NCI-H2171 (cell line): ENCODE results near the gene FAM163A.
"Not testable (repeated sequence)": the region's sequence is repeated elsewhere in the genome, so short reads cannot be mapped to it uniquely, and the experiment has no call there.

Experiments
- DNase-seq: peaks from one replicate; lab custom pipeline; 2025; lab: John Stamatoyannopoulos, UW

FAM163A gene

DNA sequence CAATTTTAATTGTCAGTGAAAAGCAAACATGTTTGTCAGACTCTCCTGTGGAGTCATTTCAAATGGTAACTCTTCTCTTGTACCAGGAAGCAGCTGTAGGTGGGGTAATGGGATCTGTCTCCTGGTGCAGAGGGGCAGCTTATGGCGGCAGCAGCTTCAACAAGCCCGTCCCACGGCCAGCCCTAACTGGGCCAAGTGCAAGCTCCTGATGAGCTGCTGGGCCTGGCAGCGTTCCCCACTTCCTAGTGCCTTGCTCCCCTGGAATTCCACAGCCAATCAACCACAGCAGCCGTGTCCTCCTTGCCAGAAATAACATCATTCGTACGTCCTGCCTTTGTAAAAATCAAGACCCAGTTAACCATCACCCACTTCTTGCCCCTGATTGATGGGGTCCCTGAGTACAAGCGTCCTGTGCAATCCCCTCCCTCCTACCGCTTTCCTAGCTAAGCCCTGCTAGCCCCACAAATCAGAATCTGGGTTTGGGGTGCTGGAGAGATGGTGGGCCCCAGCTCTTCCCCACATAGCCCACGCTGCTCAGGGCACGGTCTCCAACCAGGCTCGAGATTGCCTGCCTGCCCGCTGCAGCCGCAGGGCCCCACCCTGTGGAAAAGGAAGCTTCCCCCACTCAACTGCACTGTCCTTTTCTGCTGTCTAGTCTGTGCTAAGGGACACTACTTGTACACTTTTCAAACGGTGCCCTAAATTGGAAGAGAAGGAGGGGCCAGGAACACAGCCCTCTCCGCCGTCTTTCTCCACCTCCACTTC, 73.3 kb downstream of the FAM163A start:
- DNase-seq: no peak

DNA sequence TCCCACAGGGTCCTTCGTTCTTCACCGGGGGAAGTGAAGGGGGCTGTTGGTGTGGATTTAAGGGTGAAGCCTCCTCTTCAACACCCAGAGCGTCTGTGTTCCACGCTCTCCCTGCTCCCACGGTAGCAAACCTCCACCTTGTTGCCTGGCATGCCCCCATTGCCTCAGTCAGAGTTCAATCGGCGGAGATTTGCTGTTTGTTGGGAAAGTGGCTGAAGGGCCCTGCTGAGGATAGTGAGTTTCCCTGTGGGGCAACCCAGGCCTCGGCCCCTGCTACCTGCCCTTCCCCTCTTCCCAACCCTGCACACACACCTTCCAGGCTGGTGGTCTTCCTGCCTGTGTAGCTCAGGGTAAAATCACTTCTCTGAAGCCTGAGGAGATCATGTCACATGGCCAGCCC, 74.0 kb downstream of the FAM163A start:
- DNase-seq: no peak

DNA sequence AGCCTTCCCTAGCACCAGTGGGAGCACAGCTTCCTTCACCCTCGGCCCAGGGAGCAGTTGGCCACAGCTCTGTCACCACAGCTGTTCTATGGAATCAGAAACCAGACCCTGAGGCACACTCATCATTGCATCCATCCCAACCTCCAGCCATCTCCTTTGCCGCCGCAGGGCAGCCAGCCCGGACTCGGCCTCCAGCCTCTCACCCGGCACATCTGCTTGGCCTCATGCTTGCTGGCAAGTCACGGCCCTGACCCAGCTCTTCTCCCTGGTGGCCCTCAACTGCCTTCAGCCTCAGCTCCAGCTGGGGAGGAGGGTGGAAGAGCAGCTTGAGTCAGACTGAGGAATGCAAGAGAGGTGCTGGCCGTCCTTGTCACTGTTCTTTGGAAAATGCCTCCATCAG, 74.7 kb downstream of the FAM163A start:
- DNase-seq: no peak

DNA sequence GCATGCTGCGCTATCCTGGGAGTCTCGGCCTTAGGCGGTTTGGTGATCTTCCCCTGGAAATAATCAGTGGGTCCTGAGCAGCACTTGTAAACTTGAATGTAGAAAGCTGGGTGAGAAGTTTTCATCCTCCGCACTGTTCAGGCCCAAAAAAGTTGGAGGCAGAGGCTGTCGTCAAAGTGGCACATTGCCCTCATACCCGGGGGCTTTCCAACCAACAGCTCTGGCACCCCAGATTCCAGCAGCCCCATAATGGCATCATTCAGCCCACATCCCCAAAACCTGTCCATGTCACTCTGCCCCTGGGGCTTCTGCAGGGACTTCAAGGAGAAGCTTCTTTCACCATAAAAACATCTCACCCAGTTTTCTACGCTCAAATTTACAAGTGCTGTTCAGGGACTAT, 75.2 kb downstream of the FAM163A start:
- DNase-seq: no peak

DNA sequence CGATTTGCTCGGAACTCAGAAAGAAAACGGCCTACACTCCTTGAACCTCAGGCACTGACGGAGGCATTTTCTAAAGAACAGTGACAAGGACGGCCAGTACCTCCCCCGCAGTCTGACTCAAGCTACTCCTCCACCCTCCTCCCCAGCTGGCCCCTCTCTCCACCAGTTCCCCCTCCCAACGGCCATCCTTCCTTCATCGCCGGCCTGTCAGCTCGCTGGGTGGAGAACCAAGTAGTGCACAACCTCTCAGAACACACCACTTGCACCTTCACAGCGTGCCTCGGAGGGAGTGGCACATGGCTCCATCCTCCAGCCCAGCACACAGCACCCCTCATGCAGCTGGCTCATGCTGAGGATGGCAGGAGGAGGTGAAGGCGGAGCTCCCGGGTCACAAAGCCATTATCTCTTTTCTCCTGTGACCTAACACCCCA, 75.7 kb downstream of the FAM163A start:
- DNase-seq: no peak

DNA sequence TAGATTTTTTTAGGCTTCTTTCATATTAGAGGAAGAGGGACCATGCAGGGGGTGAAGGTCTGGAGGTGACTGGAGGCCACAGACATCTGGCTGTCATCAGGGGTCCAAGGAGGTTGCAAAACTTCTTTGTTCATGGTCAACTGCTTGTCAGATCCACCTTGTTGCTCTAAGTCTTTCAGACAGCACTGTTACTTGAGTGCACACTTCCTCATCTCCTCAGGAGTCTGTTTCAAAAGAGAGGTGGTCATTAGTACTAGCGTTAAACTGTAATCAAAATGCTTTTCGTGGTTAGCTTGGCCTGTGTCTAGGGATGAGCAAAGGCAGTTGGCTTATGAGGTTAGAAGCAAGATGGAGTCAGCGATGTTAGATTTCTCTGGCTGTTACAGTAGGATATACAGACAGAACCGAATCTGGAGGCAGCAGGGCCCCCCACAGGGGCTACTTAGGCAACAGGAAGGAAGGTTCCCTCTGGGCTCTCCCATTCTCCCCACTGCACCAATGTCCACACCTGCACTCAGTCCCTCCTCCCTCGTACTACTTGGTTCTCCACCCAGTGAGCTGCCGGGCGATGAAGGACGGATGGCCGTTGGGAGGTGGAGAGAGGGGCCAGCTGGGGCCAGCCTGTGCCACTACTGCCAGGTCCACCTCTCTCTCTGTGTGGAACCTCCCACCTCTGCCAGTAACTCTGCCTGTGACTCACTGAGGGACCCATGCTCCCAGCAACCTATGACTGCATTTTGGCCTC, 77.3 kb downstream of the FAM163A start:
- no peak for DNase-seq

DNA sequence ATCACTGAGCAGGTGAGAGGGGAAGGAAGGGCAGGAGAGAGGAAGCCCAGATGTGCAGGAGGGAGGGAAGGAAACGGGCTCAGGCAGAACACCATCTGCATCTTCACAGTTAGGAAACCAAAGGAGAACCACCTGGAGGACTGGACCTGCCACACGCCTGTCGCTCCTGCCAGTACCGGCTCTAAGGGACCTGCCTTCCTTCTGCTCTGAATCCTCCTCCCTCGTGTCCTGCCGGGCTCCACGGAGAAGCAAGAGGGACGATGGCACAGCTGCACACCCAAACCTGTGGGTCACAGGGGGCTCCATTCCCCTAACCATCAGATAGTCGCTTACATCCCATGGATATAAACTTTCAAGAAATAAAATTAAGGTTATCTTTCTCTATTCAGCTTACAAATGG, 78.4 kb downstream of the FAM163A start:
- DNase-seq: no peak

DNA sequence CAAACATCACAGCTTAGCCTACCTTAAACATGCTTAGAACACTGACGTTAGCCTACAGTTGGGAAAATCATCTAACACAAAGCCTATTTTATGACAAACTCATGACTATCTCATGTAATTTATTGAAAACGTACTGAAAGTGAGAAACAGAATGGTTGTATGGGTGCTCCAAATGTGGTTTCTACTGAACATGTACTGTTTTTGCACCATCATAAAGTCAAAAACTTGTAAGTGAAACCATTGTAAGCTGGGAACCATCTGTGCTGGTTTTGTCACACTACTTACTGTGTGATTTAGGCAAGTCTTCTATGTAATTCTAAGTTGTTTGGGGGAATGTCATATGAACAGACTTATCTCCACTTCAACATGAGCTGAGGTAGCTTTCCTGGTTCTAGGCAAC, 79.0 kb downstream of the FAM163A start:
- DNase-seq: no peak

DNA sequence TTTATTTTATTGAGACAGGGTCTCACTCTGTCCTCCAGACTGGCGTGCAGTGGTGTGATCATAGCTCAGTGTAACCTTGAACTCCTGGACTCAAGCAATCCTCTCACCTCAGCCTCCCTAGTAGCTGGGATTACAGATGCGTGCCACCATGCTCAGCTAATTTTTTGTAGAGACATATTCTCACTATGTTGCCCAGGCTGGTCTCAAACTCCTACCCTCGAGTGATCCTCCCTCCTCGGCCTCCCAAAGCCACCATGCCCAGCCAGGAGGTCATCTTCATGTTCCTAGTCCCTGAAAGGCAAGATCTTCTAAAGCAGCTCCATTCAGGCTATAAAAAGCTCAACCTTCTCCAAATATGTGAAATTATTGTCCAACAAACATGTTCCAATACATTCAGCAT, 80.6 kb downstream of the FAM163A start:
- DNase-seq: no peak

DNA sequence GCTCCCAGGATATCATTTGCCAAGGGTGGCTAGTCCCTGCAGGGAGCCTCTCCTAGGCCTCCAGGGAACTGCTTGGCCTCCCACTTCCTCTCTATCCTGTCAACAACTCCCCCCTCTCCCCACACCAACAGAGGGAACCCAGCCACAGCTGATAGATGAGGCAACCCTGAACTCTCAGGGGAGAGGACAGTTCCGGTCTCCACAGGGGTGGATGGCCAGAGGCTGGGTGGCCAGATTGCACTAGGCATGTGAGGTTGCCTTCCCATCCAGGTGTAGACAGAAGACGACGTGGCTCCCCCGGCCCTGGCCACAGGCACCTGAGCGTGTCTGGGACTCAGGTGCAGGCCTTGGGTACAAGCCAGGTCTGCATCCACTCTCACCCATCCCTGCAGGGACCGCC, 81.2 kb downstream of the FAM163A start:
- peak; percentile 3 for DNase-seq

DNA sequence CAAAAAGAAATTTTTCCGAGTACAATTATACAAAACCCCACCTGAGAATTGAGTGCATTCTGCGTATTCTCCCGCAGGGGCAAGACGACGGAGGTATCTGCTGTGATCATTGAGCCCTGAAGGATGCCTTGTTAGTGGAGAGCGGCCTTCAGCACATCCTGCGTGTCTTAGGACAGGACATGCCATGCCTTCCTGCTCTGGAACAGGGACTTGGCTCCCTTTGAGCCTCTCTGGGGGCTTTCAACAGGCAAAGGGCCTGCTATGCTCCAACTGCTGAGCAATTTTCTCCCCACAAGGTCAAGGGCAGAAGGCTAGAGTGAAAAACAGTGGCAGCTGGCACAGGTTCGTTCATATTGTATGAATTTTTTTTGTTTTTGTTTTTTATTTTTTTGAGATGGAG, 82.1 kb downstream of the FAM163A start:
- peak; percentile 82 for DNase-seq

DNA sequence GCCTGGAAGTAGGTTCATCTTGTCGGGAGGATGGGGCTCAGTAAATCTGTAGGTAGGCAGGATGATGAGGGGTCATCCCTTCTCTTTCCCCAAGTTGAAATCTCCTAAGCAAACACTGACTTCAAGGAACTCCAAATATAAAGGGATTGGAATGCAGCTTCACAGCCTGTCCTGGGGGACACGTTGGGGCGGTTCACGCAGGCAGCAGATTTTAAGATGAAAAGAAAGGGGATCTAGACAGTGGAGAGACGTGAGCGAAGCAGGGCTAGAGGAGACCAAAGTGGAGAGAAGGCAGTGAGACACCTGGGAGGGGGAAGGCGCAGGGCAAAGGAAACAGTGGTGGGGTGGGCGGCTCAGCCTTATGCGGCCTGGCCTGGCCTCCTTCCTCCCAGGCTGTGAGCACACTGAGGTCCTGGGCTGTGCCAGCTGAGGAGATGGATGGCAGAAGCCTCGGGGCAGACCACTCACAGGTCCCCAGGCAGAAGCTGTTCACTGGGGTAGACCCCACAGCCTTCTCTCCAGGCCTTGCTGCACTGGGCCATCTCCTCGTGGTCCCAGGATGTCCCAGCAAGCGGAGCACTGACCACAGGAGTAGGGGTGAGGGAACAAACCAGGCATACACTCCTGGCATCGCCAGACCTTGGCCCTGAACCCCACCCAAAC, 82.8 kb downstream of the FAM163A start:
- no peak for DNase-seq

DNA sequence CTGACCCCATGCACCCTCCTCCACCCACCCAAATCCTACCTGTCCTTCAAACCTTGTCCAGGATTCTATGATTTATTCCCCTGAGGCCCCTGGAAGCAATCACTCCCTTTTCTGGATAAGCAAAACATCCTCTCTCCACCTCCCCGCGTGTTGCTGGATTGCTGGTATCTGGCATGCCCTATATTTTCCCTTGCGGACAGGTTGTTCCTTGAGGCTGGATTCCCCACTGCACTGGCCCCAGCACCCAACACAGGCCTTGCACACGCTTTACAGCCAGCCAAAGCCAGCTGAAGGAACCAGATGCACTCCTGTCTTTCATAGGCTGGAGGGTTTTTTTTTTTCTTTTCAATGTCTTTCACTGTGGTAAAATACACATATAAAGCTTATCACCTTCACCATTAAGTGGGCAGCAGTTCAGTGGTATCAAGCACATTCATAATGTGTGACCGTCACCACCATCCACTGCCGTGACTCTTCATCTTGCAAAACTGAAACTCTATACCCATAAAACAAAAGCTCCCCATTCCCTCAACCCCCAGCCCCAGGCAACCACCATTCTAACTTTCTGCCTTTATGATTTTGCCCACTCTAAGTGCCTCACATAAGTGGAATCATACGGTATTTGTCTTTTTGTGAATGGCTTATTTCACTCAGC, 83.7 kb downstream of the FAM163A start:
- peak; percentile 3 for DNase-seq

DNA sequence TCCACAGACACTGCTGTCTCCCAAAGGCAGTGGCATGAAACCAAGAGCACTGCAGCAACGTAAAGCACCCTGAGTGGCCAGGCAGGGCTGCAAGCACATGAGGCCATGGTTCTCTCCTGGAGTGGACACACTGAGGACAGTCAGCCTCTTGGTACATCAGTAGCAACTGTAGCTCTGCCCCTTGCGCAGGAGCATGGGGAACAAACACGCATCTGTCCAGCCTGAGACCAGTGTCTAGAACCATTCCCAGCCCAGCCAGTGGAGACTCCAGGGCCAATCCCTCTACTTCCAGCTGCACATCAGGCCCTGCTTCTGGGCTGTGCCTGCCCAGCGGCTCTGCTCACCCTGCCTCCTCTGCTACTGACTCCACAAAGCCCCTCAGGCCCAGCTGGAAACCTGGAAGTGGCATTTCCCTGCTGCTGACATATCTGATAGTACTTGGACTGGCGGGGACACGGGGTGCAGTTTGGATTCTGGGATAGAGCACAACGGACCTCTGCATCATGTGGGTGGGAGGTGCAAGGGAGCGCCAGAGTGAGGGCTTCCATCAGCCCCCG, 85.5 kb downstream of the FAM163A start:
- DNase-seq: no peak

DNA sequence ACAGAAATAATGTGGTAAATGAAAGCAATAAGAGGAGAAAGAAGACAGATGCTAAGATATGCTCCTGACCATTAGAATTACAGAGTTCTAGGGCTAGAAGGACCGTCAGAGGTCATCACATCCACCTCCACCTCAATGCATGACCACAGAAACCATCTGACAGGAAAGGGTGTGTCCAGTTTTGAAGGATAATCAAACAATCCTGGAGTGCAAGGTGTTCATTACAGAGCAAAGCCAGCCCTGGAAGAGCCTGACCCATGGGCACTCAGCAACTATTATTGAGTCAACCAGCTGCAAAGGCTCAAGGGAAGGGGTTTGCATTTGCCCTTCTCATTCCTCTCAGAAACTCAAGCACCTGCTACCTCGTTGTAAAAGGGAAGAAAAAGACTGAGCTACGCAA, 88.1 kb downstream of the FAM163A start:
- no peak for DNase-seq

DNA sequence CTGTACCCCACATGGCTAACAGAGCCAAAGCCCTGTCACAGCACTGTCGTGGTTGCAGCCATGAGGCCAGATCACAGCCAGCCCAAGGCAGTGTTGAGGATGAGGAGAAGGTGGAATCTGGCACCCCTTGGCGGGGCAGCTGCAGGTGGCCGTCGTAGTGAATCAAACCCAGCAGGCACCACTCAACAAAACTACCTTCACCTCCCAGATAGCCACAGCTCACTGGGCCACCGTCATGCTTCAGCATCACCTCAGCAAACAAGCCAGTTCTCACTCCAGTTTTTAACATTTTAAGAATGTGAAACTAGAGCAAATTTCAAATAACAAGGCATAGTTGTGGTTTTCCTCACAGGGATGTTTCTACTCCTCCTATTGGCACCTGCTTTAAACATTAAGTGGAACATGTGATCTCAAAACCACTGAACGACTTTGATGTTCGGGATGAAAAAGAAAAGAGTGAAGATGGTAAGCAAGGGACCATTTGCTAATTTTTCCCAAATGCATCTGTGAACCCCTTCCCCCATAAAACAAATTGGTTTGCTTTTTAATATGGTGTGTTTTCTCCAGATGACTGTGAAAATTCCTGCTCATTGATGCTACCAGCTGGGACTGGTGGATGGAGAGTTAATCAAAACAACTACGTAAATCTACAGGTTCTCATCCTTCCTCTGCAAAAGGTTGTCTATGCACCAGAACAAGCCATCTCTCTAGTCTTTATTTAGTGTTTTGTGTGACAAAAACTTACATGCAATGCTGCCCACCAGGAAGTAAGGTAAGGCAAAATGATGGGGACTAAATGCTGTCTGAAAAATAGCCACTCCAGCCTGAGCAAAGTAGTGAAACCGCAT, 89.0 kb downstream of the FAM163A start:
- no peak for DNase-seq

DNA sequence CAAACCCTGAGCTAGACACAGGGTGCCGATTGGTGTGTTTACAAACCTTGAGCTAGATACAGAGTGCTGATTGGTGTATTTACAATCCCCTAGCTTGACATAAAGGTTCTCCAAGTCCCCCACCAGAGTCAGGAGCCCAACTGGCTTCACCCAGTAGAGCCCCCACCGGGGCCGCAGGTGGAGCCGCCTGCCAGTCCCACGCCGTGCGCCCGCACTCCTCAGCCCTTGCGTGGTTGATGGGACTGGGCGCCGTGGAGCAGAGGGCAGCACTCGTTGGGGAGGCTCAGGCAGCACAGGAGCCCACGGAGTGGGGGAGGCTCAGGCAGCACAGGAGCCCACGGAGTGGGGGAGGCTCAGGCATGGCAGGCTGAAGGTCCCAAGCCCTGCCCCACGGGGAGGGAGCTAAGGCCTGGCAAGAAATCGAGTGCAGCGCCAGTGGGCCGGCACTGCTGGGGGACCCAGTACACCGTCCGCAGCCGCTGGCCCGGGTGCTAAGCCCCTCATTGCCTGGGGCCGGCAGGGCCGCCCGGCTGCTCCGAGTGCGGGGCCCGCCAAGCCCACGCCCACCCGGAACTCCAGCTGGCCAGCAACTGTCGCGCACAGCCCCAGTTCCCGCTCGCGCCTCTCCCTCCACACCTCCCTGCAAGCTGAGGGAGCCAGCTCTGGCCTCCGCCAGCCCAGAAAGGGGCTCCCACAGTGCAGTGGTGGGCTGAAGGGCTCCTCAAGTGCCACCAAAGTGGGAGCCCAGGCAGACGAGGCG, 93.8 kb downstream of the FAM163A start:
- not testable (repeated sequence) for DNase-seq

DNA sequence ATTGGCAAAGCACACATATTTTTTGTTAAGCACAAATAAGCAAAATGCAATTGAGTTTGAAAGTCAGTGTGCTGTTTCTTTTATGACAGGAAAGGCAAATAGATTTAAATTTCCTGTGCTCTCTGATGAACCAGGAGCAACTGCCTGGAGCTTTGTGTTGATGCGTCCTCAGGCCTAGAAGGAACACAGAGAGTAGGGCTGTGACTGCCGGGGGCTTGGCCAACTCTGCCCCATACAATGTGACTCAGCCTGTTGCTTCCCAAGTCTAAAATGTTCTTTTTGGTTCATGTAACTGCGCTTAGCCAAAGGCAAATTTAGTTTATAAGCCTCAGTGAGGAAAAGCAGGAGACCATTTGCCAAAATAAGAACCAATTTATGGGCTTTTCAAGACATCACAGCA, 97.0 kb downstream of the FAM163A start:
- no peak for DNase-seq

DNA sequence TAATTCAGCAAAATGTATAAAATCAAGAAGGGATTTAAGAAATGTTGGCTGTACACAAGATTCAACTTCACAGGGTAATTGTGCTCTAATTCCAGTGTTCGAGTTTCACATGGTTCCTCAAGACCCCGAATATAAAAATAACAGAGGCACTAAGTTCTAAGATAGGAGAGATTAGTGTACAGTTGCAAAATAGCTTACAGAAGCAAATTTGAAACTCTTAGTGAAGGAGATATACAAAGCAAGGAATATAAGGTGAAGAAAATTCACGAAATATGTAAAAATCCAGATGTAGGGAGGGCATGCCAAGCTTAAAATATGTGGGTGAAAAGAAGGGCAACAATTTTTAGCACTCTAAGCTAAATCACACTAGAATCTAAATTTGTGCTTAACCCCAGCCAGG, 105.1 kb downstream of the FAM163A start:
- DNase-seq: no peak

DNA sequence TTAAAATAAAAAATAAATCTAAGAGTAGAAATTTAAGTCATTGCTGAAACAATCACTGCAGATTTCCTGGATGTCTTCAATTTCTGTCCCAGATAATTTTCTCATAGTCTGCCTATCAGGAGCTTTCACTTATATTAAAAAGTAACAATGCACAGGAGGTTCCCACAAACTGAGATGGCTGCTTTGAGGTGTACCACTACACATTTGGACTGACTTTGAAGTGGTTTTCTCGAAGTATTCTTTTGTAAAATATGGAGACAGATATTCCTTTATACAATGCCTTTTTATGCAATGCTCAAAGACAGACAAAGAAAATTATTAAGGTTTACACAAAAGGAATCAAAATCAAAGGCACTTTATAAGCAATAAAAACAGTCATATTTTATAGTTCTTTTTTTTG, 110.0 kb downstream of the FAM163A start:
- no peak for DNase-seq

DNA sequence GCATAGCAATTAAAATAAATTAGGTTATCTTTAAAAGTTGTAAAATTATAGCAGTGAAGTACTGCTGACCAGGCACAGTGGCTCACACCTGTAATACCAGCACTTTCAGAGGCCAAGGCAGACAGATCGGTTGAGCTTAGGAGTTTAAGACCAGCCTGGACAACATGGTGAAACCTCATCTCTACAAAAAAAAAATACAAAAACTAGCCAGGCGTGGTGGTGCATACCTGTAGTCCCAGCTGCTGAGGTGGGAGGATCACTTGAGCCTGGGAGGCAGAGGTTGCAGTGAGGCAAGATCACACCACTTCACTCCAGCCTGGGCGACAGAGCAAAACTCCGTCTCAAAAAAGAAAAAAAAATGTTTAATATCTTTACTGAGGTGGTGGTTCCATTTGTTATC, 112.7 kb downstream of the FAM163A start:
- not testable (repeated sequence) for DNase-seq
